WTC11 (cell line): Measurements from ENCODE around the gene EFCAB12. TPM values are rescaled to one million over a fixed set of nuclear protein-coding genes. Genes with fewer than 3 reads are reported as not detected.

ENCODE experiments used
- ATAC-seq: fragments of 200-7000 bp; cut with Tn5 transposase; 2 replicates; pipeline ENCODE4 v1.10.0; 2021; ENCODE audit warnings: mild to moderate bottlenecking, moderate library complexity
- CTCF ChIA-PET: fragments of 300-600 bp; sonication (Branson Sonifier 250); formaldehyde crosslinking; loops from one replicate; lab custom pipeline; 2021; ENCODE audit warnings: antibody characterized with exemption; lab: Charles Lee
- POLR2A ChIA-PET: fragments of 350-600 bp; sonication (Branson Sonifier 250); formaldehyde crosslinking; loops from one replicate; lab custom pipeline; 2021; ENCODE audit warnings: antibody characterized with exemption; lab: Charles Lee
- DNase-seq: peaks from one replicate; pipeline ENCODE4 v3.0.0; 2021; ENCODE audit warnings: low spot score
- H3K27ac Mint-ChIP-seq: 2 replicates; pipeline ENCODE4 v1.8.0; 2021; ENCODE audit warnings: mixed read lengths
- H3K27me3 Mint-ChIP-seq: 2 replicates; pipeline ENCODE4 v1.8.0; 2021; ENCODE audit warnings: low read depth, mild to moderate bottlenecking, moderate library complexity, mixed read lengths
- H3K36me3 Mint-ChIP-seq: 2 replicates; pipeline ENCODE4 v1.8.0; 2021; ENCODE audit warnings: mixed read lengths
- H3K4me1 Mint-ChIP-seq: 2 replicates; pipeline ENCODE4 v1.8.0; 2022; ENCODE audit warnings: mixed read lengths
- H3K4me3 Mint-ChIP-seq: 2 replicates; pipeline ENCODE4 v1.8.0; 2021; ENCODE audit warnings: mild to moderate bottlenecking, moderate library complexity, mixed read lengths
- H3K9me3 Mint-ChIP-seq: 2 replicates; pipeline ENCODE4 v1.8.0; 2021; ENCODE audit warnings: mixed read lengths
- ESRRA ChIP-seq: sonication (generic); formaldehyde crosslinking; IDR thresholded peaks from 2 replicates; pipeline ENCODE4 v1.8.1; 2022; ENCODE audit warnings: mild to moderate bottlenecking, missing genetic modification reagents, borderline replicate concordance
- GRHL2 ChIP-seq: fragments of 250-450 bp; sonication (Bioruptor Pico); IDR thresholded peaks from 2 replicates; pipeline ENCODE4 v1.8.0; 2022; ENCODE audit warnings: mild to moderate bottlenecking, moderate library complexity; ENCODE audit not compliant: insufficient replicate concordance, severe bottlenecking
- GTF2I ChIP-seq: fragments of 250-450 bp; sonication (Bioruptor Pico); conservative IDR thresholded peaks from 2 replicates; pipeline ENCODE4 v1.4.0; 2021; ENCODE audit warnings: mild to moderate bottlenecking
- JUN ChIP-seq: sonication (generic); formaldehyde crosslinking; IDR thresholded peaks from 2 replicates; pipeline ENCODE4 v1.8.0; 2023; ENCODE audit warnings: mild to moderate bottlenecking, missing genetic modification reagents
- MYBL2 ChIP-seq: sonication (generic); formaldehyde crosslinking; IDR thresholded peaks from 2 replicates; pipeline ENCODE4 v1.8.1; 2023; ENCODE audit warnings: mild to moderate bottlenecking, moderate library complexity, missing genetic modification reagents
- NFATC4 ChIP-seq: fragments of 250-450 bp; sonication (Bioruptor Pico); IDR thresholded peaks from 2 replicates; pipeline ENCODE4 v1.9.0; 2021; ENCODE audit warnings: mild to moderate bottlenecking
- RORB ChIP-seq: fragments of 250-450 bp; sonication (Bioruptor Pico); IDR thresholded peaks from 2 replicates; pipeline ENCODE4 v1.9.0; 2021; ENCODE audit warnings: mild to moderate bottlenecking
- SMAD3 ChIP-seq: sonication (generic); formaldehyde crosslinking; IDR thresholded peaks from 2 replicates; pipeline ENCODE4 v1.8.0; 2022; ENCODE audit warnings: missing genetic modification reagents, mild to moderate bottlenecking, borderline replicate concordance
- SOX15 ChIP-seq: fragments of 250-450 bp; sonication (Bioruptor Pico); IDR thresholded peaks from 2 replicates; pipeline ENCODE4 v1.9.0; 2021; ENCODE audit warnings: mild to moderate bottlenecking
- TCF7 ChIP-seq: sonication (generic); formaldehyde crosslinking; IDR thresholded peaks from 2 replicates; pipeline ENCODE4 v1.8.0; 2022; ENCODE audit warnings: mild to moderate bottlenecking, low read depth, missing genetic modification reagents, moderate library complexity
- TP53 ChIP-seq: sonication (generic); formaldehyde crosslinking; IDR thresholded peaks from 2 replicates; pipeline ENCODE4 v1.8.1; 2023; ENCODE audit warnings: mild to moderate bottlenecking, missing genetic modification reagents
- ZNF219 ChIP-seq: sonication (generic); formaldehyde crosslinking; IDR thresholded peaks from 2 replicates; pipeline ENCODE4 v1.8.0; 2023; ENCODE audit warnings: missing genetic modification reagents, mild to moderate bottlenecking, borderline replicate concordance
- ZNF317 ChIP-seq: sonication (generic); formaldehyde crosslinking; IDR thresholded peaks from 2 replicates; pipeline ENCODE4 v1.8.1; 2023; ENCODE audit warnings: low read depth, mild to moderate bottlenecking, moderate library complexity, missing genetic modification reagents, borderline replicate concordance
- ZNF423 ChIP-seq: fragments of 250-450 bp; sonication (Bioruptor Pico); IDR thresholded peaks from 2 replicates; pipeline ENCODE4 v2.1.2; 2022; ENCODE audit warnings: mild to moderate bottlenecking, moderate library complexity
- total RNA-seq: library from RNA; stranded (reverse); gene quantifications from 3 replicates; pipeline ENCODE4 v1.2.3, GENCODE V29; 2021
- TF ChIP-seq, protein P1 (sequence below): fragments of 250-450 bp; sonication (Bioruptor Pico); conservative IDR thresholded peaks from 2 replicates; pipeline ENCODE4 v1.9.0; 2021; ENCODE audit warnings: mild to moderate bottlenecking
- TF ChIP-seq, protein P2 (sequence below): sonication (generic); formaldehyde crosslinking; IDR thresholded peaks from 2 replicates; pipeline ENCODE4 v1.8.1; 2023; ENCODE audit warnings: mild to moderate bottlenecking, missing genetic modification reagents, moderate library complexity
- TF ChIP-seq, protein P3 (sequence below): fragments of 200-600 bp; IDR thresholded peaks from 2 replicates; pipeline ENCODE4 v1.8.0; 2022; ENCODE audit warnings: antibody characterized with exemption
- TF ChIP-seq, protein P4 (sequence below): fragments of 250-450 bp; sonication (Bioruptor Pico); IDR thresholded peaks from 2 replicates; pipeline ENCODE4 v1.8.0; 2021; ENCODE audit warnings: mild to moderate bottlenecking
- TF ChIP-seq, protein P5 (sequence below): sonication (generic); formaldehyde crosslinking; IDR thresholded peaks from 2 replicates; pipeline ENCODE4 v1.8.0; 2022; ENCODE audit warnings: mild to moderate bottlenecking, missing genetic modification reagents

Gene EFCAB12
- total RNA-seq, 1 experiment from 2014 or later = 0.20 TPM

DNA sequence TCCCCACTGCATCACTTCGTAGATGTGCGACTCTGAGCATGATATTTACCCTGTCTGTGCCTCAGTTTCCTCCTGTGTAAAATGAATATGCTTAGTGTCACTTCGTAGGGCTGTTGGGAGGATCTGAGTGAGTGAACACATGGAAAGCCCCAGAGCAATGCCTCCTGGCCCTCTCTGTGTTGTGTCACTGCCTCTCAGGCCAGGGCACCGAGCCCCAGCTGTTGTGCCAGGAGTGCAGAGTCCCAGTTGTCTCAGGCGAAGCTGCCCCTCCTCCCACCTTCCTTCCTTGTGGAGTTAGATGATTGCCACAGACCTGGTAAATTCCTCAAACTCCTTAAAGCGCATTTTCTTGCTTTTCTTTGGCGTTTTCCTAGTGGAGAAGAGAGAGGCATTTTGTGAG, 26.2 kb downstream of the EFCAB12 start (continued):
- TF ChIP-seq, protein P1, sequence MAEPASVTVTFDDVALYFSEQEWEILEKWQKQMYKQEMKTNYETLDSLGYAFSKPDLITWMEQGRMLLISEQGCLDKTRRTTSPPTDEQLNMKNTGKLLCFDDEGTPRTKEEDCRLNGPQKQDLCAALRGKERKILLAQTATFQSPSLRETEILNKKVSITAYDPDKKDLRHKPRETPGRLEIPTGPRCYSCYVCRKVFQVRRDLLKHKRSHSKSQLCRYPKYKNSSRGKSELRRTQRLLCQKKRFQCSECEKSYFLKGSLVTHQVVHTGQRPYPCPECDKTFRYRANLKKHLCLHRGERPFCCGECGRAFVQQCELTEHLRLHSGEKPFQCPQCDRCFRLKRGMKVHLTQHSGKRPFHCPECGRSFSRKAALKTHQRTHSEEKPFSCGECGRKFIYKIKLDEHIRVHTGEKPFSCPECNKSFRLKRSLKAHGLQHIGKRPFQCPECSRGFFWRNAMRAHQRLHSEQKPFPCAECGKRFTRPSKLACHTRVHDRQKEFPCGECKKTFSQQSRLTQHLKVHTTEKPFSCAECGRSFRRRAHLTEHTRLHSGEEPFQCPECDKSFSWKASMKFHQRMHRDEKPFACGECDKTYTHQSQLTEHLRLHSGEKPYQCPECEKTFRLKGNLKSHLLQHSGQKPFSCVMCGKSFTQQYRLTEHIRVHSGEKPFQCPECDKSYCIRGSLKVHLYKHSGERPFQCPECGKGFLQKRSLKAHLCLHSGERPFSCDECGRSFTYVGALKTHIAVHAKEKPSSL (CRISPR knock-in tag) = no peak
- TF ChIP-seq SOX15 (CRISPR knock-in tag) = no peak
- TF ChIP-seq ESRRA (CRISPR knock-in tag) = no peak
- TF ChIP-seq, protein P2, sequence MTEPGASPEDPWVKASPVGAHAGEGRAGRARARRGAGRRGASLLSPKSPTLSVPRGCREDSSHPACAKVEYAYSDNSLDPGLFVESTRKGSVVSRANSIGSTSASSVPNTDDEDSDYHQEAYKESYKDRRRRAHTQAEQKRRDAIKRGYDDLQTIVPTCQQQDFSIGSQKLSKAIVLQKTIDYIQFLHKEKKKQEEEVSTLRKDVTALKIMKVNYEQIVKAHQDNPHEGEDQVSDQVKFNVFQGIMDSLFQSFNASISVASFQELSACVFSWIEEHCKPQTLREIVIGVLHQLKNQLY (CRISPR knock-in tag) = no peak
- no peak for TF ChIP-seq GTF2I (CRISPR knock-in tag)
- no peak for TF ChIP-seq ZNF219 (CRISPR knock-in tag)
- no peak for TF ChIP-seq GRHL2 (CRISPR knock-in tag)

DNA sequence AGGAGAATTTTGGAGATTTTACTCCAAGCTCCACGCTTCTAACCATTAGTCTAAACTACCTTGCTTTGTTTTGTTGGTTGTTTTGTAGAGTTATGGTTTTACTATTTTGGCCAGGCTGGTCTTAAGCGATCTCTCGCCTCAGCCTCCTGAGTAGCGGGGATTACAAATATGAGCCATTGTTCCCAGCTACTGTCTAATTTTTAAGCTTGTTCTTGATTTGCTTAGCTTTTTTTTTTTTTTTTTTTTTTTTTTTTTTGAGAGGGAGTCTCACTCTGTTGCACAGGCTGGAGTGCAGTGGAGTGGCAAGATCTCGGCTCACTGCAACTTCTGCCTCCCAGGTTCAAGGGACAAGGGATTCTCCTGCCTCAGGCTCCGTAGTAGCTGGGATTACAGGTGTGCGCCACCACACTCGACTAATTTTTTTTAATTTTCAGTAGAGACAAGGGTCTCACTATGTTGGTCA, 28.5 kb downstream of the EFCAB12 start:
- ChIA-PET CTCF (interaction anchor here (0.6 to 1.5 kb wide), 5 partner anchors 12 to 194 kb away, joined by 3 read pairs; partner anchors contain the start of genes IFT122 and MBD4), POLR2A (interaction anchor here (0.6 to 1.0 kb wide), 4 partner anchors 14 to 79 kb away, joined by 3 to 5 read pairs (median 4); partner anchors contain the start of genes IFT122 and MBD4)
- H3K9me3 Mint-ChIP-seq = no peaks in the 10 kb centered on the region
- DNase-seq (no peak), ATAC-seq (no peak)
- peak overlapping the region; percentile 100 for H3K4me3 Mint-ChIP-seq
- TF ChIP-seq JUN (CRISPR knock-in tag) (no peak), MYBL2 (CRISPR knock-in tag) (no peak), NFATC4 (no peak), ZNF317 (CRISPR knock-in tag) (no peak), TP53 (CRISPR knock-in tag) (no peak), ZNF423 (CRISPR knock-in tag) (no peak), SMAD3 (CRISPR knock-in tag) (no peak), TCF7 (CRISPR knock-in tag) (no peak), RORB (CRISPR knock-in tag) (no peak)
- TF ChIP-seq, protein P2 (CRISPR knock-in tag) = no peak
- TF ChIP-seq, protein P3, sequence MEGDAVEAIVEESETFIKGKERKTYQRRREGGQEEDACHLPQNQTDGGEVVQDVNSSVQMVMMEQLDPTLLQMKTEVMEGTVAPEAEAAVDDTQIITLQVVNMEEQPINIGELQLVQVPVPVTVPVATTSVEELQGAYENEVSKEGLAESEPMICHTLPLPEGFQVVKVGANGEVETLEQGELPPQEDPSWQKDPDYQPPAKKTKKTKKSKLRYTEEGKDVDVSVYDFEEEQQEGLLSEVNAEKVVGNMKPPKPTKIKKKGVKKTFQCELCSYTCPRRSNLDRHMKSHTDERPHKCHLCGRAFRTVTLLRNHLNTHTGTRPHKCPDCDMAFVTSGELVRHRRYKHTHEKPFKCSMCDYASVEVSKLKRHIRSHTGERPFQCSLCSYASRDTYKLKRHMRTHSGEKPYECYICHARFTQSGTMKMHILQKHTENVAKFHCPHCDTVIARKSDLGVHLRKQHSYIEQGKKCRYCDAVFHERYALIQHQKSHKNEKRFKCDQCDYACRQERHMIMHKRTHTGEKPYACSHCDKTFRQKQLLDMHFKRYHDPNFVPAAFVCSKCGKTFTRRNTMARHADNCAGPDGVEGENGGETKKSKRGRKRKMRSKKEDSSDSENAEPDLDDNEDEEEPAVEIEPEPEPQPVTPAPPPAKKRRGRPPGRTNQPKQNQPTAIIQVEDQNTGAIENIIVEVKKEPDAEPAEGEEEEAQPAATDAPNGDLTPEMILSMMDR = no peak
- TF ChIP-seq, protein P4, sequence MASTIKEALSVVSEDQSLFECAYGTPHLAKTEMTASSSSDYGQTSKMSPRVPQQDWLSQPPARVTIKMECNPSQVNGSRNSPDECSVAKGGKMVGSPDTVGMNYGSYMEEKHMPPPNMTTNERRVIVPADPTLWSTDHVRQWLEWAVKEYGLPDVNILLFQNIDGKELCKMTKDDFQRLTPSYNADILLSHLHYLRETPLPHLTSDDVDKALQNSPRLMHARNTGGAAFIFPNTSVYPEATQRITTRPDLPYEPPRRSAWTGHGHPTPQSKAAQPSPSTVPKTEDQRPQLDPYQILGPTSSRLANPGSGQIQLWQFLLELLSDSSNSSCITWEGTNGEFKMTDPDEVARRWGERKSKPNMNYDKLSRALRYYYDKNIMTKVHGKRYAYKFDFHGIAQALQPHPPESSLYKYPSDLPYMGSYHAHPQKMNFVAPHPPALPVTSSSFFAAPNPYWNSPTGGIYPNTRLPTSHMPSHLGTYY (CRISPR knock-in tag) = no peak
- TF ChIP-seq, protein P5, sequence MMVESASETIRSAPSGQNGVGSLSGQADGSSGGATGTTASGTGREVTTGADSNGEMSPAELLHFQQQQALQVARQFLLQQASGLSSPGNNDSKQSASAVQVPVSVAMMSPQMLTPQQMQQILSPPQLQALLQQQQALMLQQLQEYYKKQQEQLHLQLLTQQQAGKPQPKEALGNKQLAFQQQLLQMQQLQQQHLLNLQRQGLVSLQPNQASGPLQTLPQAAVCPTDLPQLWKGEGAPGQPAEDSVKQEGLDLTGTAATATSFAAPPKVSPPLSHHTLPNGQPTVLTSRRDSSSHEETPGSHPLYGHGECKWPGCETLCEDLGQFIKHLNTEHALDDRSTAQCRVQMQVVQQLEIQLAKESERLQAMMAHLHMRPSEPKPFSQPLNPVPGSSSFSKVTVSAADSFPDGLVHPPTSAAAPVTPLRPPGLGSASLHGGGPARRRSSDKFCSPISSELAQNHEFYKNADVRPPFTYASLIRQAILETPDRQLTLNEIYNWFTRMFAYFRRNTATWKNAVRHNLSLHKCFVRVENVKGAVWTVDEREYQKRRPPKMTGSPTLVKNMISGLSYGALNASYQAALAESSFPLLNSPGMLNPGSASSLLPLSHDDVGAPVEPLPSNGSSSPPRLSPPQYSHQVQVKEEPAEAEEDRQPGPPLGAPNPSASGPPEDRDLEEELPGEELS (CRISPR knock-in tag) = no peak
- H3K27ac Mint-ChIP-seq = no peak overlapping the region
- H3K27me3 Mint-ChIP-seq = no peaks in the 10 kb centered on the region
- H3K4me1 Mint-ChIP-seq = peaks cover 9% of the 10 kb centered on the region
- H3K36me3 Mint-ChIP-seq = peaks cover 8% of the 10 kb centered on the region; the same call in 1 of the 2 replicates
